ENCODE measurements around the gene ASB13. TPM values are rescaled to one million over a fixed set of nuclear protein-coding genes. Genes with fewer than 3 reads are reported as not detected.

ASB13 gene
- total RNA-seq, 1 experiment from 2014 or later = 13.8 TPM

DNA sequence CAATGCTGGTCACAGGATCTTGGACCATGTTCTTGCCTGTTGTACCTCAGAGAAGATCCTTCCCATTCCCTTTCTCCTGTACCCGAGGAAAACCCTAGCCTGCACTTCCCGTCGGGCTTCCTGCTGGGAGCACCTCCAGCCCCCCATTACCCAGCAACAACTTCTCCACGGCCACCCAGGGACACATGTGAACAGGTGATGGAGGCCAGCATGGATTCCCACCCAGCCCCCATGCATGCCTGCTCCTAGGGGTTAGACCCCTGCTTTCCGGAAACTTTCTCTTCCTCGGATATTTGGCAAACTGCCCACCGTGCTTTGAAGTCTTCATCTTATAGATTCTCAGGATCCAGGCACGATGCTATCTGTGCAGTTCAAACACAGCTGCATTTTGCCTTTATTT is 74.3 kb downstream of the ASB13 start:
- peaks cover 33 to 42% of the 10 kb centered on the region in 2 experiments for H3K4me1 Mint-ChIP-seq
- Histone ChIP-seq H2AK5ac (ENCODE audit: insufficient read length, low read length) (no peak overlapping the region), H3K4ac (ENCODE audit: low read depth, low read length) (no peak overlapping the region)

More for the DNA sequence above, 74.3 kb downstream of the ASB13 start:
- Histone ChIP-seq H3K79me2 (ENCODE audit: insufficient read depth, low read length) (no peaks in the 10 kb centered on the region), H3K9ac (ENCODE audit: extremely low read depth, insufficient read length, low read length) (no peak overlapping the region), H3K4me1 (ENCODE audit: insufficient read depth, low read length) (no peaks in the 10 kb centered on the region; the same call in 1 of the 2 replicates), H3K18ac (ENCODE audit: insufficient read length, low read depth, low read length) (no peak overlapping the region), H3K23ac (ENCODE audit: insufficient read length, low read depth, low read length) (no peak overlapping the region), H2BK120ac (ENCODE audit: low read depth, low read length, poor library complexity, severe bottlenecking) (no peak overlapping the region), H3K14ac (ENCODE audit: insufficient read depth, low read length) (no peak overlapping the region), H3K27ac (ENCODE audit: insufficient read length, low read depth, low read length) (no peak overlapping the region), H4K8ac (replicated peaks; ENCODE audit: insufficient read length, low read depth, low read length) (no peak overlapping the region), H3K9me3 (ENCODE audit: control insufficient read depth, low read depth, low read length) (no peaks in the 10 kb centered on the region), H2BK12ac (ENCODE audit: insufficient read length, low read depth, low read length) (no peak overlapping the region), H2BK15ac (ENCODE audit: low read depth, low read length) (no peak overlapping the region), H3K56ac (ENCODE audit: insufficient read length, low read depth, low read length) (no peak overlapping the region), H3T11ph (ENCODE audit: low read length) (no peak overlapping the region), H3K27me3 (ENCODE audit: insufficient read depth, low read length) (no peaks in the 10 kb centered on the region), H3K79me1 (ENCODE audit: insufficient read depth, low read depth, low read length, poor library complexity, severe bottlenecking) (no peaks in the 10 kb centered on the region), H2BK20ac (ENCODE audit: low read depth, low read length, poor library complexity, severe bottlenecking) (no peak overlapping the region), H2BK5ac (ENCODE audit: insufficient read length, low read length) (no peak overlapping the region), H2AFZ (ENCODE audit: low read length) (no peak overlapping the region), H3K23me2 (ENCODE audit: insufficient read length, low read depth, low read length, poor library complexity, severe bottlenecking) (no peaks in the 10 kb centered on the region), H4K91ac (ENCODE audit: insufficient read length, low read depth, low read length) (no peak overlapping the region), H3K4me2 (ENCODE audit: insufficient read depth, insufficient read length, low read length) (no peak overlapping the region), H4K5ac (ENCODE audit: insufficient read length, low read depth, low read length) (no peak overlapping the region), H4K20me1 (ENCODE audit: control insufficient read depth, insufficient read depth, insufficient read length) (no peaks in the 10 kb centered on the region)
- H3K9me3 Mint-ChIP-seq = no peaks in the 10 kb centered on the region; a peak in 2 of 5 replicates
- TF ChIP-seq CTCF (conservative IDR thresholded peaks at IDR 0.05) = no peak
- peaks cover 8% of the 10 kb centered on the region for H3K27me3 Mint-ChIP-seq (ENCODE audit: low read depth)
- no CpG with 5 or more reads among the region's 8 CpGs for WGBS (ENCODE audit: extremely low coverage, insufficient read length, low lambda C conversion rate)
- peak overlapping the region in 2 of 3 experiments; percentile 36 to 39; a peak in 2 of 7 replicates for H3K27ac Mint-ChIP-seq
- no peak for DNase-seq
- no peak overlapping the region for H3K4me3 Mint-ChIP-seq
- H3K36me3 Mint-ChIP-seq (ENCODE audit: insufficient read depth in 1 of 3, low read depth in 3 of 3) = no peaks in the 10 kb centered on the region
